HG03565 (cell line): Measurements from ENCODE around the gene VCX3A.
"Not testable (repeated sequence)": the region's sequence is repeated elsewhere in the genome, so short reads cannot be mapped to it uniquely, and the experiment has no call there.

Experiments
- ATAC-seq: cut with Tn5 transposase; IDR thresholded peaks from one replicate; pipeline ENCODE4 v1.9.1; 2021; ENCODE audit warnings: mild to moderate bottlenecking, moderate library complexity; ENCODE audit not compliant: unreplicated experiment

VCX3A gene

DNA sequence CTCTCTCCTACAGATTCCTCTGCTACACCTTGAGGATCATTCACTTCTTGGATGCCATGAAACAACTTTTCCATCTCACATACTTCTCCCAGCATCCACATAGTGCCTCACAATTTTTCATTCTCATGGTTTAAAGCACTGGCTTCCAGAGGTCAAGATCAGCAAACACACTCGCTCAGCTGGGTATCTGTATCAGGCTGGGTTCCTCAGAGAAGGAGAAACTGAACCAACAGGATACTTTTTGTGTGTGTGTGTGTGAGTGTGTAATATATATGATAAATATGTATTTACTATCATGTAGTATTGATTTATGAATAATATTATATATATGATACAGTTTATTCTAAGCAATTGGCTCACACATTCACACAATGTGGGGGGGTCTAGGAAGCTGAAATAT lies at the start of gene VCX3A:
Gene VCX3A (minus strand): TSS at position 101 of the 400 bp plus-strand sequence. CDS start 621 bp downstream, outside the sequence.
- ATAC-seq: not testable (repeated sequence)

DNA sequence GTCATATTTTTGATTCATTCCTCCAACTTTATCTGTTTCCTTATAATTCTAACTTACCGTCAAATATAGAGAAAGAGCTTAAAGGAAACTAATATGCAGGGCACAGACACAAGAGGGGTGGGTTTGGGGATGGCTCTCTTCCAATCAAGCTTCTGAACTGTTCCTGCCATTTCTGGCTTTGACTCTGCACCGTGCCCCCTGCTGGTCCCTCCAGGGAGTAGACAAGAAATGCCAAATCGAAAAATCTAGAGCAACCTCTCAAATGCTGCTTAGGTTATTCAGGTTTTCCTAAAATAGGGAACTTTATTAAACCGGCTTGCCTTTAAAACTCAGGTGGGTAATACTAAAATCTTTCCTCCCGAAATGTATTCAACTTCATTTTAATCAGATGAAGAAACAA lies 39.8 kb upstream of the VCX3A start:
- ATAC-seq: no peak

DNA sequence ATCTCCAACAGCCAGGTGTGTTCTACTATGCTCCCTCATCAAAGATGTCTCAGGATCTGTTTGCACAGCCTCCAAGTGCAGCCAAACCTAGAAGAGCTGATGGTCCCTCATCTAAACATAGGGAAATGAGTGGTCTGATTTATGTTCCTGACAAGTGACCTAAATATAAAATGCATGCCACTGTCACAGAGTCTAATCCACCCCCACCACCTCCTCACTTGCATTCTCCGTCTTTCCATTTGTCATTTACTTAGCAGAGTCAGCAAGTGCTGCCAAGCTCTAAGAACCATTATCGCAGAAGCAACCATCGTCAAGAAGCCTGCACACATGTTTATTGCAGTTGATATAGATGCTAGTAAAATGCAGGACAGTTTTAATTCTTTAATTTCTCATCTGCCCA lies 33.1 kb upstream of the VCX3A start:
- no peak for ATAC-seq

- ATAC-seq: no peak
Observed at GRCh38 chrX:6558979-6559378, 24.1 kb upstream of the VCX3A start.

- no peak for ATAC-seq
Observed at GRCh38 chrX:6557690-6558089, 22.8 kb upstream of the VCX3A start.

GRCh38 chrX:6550999-6551398 lies 16.1 kb upstream of the VCX3A start:
- no peak for ATAC-seq

GRCh38 chrX:6545712-6546111 lies 10.8 kb upstream of the VCX3A start:
- no peak for ATAC-seq

GRCh38 chrX:6526564-6527136 lies 8.3 kb downstream of the VCX3A start:
- ATAC-seq: no peak

GRCh38 chrX:6517376-6517775 lies 17.5 kb downstream of the VCX3A start:
- ATAC-seq: no peak

GRCh38 chrX:6506444-6506843 lies 28.5 kb downstream of the VCX3A start:
- ATAC-seq: no peak

DNA sequence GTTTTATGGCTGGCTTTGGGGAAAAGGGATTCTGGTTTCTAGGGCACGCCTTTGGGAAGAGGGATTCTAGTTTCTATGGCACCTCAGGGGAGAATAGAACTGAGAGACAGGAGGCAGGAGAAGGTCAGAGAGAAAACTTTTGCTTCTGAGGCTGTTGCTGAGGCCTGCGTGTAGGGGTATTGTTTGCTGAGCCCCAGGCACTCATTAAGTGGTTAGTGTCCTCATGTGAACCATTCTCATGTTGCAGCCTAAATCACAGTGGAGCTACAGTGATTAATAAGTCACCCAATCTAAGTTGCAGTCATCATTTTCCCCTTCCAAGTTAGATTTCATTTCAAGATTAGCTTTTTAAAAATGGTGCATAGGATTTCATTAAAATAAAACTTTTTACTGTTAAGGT lies 29.0 kb downstream of the VCX3A start:
- no peak for ATAC-seq

- ATAC-seq: no peak
Observed at GRCh38 chrX:6500719-6501118, 34.2 kb downstream of the VCX3A start.

DNA sequence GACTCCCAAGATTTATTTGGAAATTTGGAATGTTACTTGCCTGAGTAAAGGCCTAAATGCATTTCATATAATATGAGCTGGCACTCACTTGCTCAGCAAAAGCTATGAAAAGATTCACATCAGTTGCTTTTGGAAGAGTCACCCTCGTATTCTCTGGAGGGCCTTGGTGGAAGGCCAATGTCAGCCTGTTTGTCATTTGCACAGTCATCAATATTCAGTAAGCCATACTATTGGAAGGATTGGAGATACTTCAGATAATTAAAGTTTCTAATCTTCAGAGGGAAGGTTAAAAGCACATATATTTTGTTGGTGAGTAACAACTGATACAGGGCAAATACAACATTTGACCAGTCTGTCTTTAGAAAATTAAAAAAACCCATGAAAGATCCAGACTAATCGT lies 36.6 kb downstream of the VCX3A start:
- no peak for ATAC-seq
